GM18517 (cell line): ENCODE results near the gene CDC7.
"Not testable (repeated sequence)": the region's sequence is repeated elsewhere in the genome, so short reads cannot be mapped to it uniquely, and the experiment has no call there.

Source experiments
- ATAC-seq: cut with Tn5 transposase; IDR thresholded peaks from one replicate; pipeline ENCODE4 v1.9.1; 2021; ENCODE audit warnings: mild to moderate bottlenecking, moderate library complexity; ENCODE audit not compliant: unreplicated experiment

CDC7 gene

GRCh38 chr1:91507328-91507727 lies 6.7 kb downstream of the CDC7 start:
- no peak for ATAC-seq

GRCh38 chr1:91510754-91511153 lies 10.1 kb downstream of the CDC7 start:
- ATAC-seq, result no peak

DNA sequence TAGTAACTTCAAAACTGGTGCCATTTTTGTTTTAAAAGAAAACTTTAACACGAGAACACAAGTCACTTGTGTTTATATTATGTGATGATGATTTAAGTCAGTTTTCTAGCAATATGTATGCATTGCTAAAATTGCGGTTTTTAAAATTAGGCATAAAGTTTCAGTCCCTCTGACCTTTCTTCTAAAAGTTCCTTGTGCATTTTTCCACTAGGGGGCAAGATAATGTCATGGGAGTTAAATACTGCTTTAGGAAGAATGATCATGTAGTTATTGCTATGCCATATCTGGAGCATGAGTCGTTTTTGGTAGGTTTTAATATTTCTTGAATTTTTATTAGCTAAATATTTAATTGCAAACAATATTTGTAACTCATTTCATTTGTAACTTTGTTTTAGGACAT lies 10.7 kb downstream of the CDC7 start:
- no peak for ATAC-seq

DNA sequence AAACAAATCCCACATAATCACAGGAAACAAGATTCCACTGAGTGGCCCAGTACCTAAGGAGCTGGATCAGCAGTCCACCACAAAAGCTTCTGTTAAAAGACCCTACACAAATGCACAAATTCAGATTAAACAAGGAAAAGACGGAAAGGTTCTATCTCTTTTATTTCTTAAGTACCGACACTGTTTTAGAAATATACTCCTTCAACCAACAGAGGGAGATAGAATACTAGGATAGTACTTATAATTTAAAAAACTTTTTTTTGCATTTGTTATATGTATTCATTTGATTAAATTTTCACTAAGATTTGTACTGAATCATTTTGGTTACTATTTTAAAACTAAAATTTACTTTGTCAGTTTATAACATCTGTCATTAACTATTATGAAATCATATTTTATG lies 12.5 kb downstream of the CDC7 start:
- no peak for ATAC-seq

GRCh38 chr1:91513706-91514105 lies 13.1 kb downstream of the CDC7 start:
- ATAC-seq, result no peak

DNA sequence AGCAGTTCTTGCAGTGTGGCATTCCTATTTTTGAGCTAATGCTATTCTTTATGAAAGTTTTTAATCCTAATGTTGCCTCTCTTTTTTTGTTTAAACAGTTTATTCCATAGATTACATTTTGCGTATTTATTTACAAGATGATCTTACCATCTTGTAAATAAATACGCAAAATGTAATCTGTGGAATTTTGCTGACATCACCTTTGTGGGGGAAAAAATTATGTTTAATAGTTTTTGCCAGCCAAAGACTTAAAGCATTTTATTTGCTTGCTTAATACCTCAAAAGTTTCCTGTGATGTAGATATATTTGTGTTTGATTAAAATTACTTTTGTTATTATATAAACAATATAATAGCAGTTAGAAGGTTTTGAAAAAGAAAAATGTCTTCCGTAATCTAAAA lies 15.3 kb downstream of the CDC7 start:
- no peak for ATAC-seq

- not testable (repeated sequence) for ATAC-seq
Observed at GRCh38 chr1:91516605-91517004, 16.0 kb downstream of the CDC7 start.

GRCh38 chr1:91519167-91519566 lies 18.5 kb downstream of the CDC7 start:
- ATAC-seq, result not testable (repeated sequence)

GRCh38 chr1:91520942-91521507 lies 20.4 kb downstream of the CDC7 start:
- no peak for ATAC-seq

GRCh38 chr1:91523482-91523881 lies 22.8 kb downstream of the CDC7 start:
- ATAC-seq, result peak; percentile 98

DNA sequence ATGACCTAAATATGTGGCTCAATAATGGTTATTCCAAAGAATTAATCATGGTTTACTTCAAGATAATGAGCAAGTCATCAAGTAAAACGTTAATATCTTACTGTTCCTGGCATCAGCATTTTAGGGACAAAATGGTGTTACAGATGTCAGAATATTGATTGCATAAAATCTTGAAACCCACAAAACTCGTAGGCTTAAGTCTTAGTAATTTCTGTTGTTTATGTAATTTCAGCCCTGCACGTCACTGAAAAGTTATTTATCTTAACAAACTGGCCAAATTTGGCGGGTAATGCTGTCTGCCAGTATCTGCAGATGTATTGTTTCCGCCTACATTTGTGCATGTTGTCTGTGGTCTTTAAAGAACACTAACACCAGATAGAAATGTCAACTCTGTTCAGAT lies 25.8 kb downstream of the CDC7 start:
- ATAC-seq, result no peak

DNA sequence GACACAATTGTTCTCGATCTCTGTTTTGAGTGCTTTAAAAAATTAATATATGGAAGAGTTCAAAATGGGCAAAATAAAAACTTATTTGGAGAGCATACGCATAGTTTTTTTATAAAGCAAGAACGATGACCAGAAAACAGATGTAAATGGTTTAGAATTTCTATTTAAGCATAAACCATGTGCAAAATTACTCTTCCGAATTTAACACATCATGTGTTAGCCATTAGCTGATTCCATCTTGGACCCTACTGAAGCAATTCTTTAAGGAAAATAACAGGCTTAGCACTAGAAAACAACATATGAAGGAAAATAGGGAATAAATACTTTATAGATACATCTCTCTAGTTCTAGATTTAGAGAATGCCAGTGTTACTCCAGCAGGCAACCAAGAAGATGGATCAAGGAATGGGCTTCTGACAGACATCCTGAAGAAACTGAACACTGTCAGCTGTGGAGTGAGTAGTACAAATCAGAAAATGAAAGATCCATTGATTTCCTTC lies 26.7 kb downstream of the CDC7 start:
- ATAC-seq, result no peak

GRCh38 chr1:91527781-91528180 lies 27.1 kb downstream of the CDC7 start:
- no peak for ATAC-seq

DNA sequence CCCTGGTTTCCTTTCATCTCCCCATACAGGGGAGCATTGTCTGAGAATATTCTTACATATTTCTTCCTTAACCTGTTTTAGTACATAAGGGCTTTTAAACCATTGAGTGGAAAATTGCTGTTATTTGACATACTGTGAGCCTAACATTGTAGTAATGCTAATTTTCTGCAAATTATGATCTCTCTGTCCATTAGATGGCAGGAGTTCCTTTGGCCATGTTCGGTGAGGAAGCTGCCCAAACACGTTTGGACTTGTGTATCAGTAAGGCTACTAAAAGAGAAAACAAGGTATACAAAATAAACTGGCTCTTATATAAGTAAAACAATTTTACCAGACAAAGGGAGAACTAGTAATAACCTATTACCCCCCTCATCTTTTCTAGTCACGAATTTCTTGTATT lies 29.2 kb downstream of the CDC7 start:
- no peak for ATAC-seq

GRCh38 chr1:91533361-91534024 lies 32.8 kb downstream of the CDC7 start:
- ATAC-seq, result no peak

GRCh38 chr1:91535441-91535840 lies 34.8 kb downstream of the CDC7 start:
- no peak for ATAC-seq

DNA sequence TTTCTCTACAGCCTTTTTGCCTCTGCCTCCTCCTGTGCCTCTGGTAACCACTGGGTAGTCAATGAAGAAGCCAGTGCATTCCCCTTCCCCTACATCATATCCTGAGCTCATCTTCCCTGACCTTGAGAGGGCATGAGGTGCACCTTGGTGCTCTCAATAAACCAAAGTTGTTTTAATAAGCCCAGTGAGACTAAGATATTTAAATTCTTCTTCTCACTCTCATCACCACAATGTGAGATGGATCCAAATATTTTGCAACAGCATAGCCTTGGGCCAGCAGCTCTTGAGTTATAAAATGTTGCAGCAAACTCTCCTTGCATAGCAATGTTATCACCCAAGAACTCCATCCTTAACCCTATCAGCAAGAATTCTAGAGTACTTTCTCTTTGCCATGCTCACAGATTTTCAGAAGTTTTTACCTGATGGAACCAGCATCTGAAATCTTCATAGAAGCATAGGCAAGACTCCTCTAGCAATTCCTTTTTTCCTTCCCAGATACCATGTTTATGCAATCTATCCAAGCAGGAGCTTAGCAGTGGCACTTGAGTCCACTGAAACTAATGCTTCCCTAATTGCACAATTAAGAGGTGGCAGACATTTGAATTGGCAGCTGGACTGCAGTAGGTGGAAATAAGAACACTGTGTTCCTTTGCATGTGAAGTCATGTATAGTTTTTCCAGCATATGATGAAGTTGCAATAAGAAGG lies 36.8 kb downstream of the CDC7 start:
- no peak for ATAC-seq

- no peak for ATAC-seq
Observed at GRCh38 chr1:91537987-91538304, 37.3 kb downstream of the CDC7 start.

- no peak for ATAC-seq
Observed at GRCh38 chr1:91540910-91541309, 40.3 kb downstream of the CDC7 start.

- no peak for ATAC-seq
Observed at GRCh38 chr1:91541918-91542533, 41.4 kb downstream of the CDC7 start.

DNA sequence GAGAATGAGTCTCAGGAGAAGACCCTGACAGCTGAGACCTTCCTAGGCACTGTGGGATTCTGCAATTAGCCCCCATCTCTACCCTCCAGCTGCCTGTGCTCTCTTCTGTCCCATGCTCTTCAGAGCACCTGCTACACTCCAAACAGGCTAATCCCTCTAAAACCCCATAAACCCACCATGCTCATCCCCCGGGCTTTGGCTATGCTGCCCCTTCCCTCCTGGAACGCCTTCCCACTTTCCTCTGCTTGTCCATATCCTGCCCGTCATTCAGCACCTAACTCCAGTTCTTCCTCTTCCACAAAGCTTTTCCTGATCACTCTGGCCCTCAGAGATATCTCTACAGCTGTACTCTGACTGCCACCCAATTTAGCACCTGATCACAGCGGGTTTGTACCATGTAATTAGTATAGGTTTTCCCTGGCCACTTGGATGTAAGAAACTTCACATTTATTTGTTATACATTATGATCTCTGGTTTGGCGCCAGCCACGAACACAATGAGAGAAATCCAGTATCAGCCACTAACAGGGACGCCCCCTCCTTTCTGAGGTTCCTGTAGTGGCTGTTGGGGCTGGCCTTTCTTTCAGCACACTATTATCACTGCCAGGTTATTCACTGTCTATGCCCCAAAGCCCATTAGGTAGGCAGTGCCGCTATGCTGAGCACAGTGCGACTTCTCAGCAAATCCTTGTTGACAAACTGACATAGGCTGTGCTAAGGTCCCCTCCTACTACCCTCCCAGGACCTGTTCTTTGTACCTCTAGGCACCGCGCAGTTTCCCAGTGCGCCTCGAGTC lies 45.1 kb downstream of the CDC7 start:
- no peak for ATAC-seq
